ENCODE results near the gene USP32. TPM values are rescaled to one million over a fixed set of nuclear protein-coding genes. Genes with fewer than 3 reads are reported as not detected.

The USP32 gene
- total RNA-seq, 2 donors from 2014 or later, result 54.1 to 74.3 TPM

DNA sequence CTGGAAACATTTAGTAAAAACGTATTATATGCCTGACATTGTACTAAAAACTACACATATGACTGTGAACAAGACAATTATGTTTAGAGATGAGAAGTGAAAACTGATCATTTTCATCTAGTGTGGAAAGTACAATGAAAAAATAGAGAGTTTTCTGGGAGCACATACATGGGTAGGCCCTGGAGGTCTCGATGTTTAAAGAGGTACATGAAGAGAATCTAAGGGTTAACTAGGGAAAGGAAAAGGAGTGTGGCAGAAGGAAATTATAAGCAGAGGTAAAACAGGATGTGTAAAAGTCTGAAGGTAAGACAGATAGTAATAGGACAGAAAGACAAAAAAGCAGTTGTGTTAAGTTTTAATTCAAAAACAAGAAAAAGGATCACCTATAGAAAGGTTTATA, 113.7 kb downstream of the USP32 start:
- no peaks in the 10 kb centered on the region for H3K27me3 ChIP-seq (ENCODE audit: control insufficient read depth, insufficient read depth, low read length, poor library complexity, severe bottlenecking)
- Mint-ChIP-seq H3K9me3 (no peaks in the 10 kb centered on the region), H3K27me3 (ENCODE audit: insufficient read depth) (no peaks in the 10 kb centered on the region), H3K4me3 (no peak overlapping the region), H3K27ac (no peak overlapping the region), H3K36me3 (ENCODE audit: low read depth) (peaks cover 6% of the 10 kb centered on the region), H3K4me1 (peaks cover 13% of the 10 kb centered on the region)
- no peak overlapping the region for H3K4me3 ChIP-seq (ENCODE audit: low read length)
- H3K4me1 ChIP-seq (ENCODE audit: control insufficient read depth, insufficient read depth, low read length), result no peaks in the 10 kb centered on the region
- H3K27ac ChIP-seq (ENCODE audit: low read depth, low read length), result no peak overlapping the region
- no peaks in the 10 kb centered on the region for H3K36me3 ChIP-seq (ENCODE audit: control insufficient read depth, insufficient read depth, low read length)
- TF ChIP-seq, protein P1, sequence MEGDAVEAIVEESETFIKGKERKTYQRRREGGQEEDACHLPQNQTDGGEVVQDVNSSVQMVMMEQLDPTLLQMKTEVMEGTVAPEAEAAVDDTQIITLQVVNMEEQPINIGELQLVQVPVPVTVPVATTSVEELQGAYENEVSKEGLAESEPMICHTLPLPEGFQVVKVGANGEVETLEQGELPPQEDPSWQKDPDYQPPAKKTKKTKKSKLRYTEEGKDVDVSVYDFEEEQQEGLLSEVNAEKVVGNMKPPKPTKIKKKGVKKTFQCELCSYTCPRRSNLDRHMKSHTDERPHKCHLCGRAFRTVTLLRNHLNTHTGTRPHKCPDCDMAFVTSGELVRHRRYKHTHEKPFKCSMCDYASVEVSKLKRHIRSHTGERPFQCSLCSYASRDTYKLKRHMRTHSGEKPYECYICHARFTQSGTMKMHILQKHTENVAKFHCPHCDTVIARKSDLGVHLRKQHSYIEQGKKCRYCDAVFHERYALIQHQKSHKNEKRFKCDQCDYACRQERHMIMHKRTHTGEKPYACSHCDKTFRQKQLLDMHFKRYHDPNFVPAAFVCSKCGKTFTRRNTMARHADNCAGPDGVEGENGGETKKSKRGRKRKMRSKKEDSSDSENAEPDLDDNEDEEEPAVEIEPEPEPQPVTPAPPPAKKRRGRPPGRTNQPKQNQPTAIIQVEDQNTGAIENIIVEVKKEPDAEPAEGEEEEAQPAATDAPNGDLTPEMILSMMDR (conservative IDR thresholded peaks at IDR 0.05), result no peak
- no peak overlapping the region for H3K9ac ChIP-seq (ENCODE audit: extremely low read depth, low read length, poor library complexity, severe bottlenecking)
- DNase-seq, result no peak
- no peaks in the 10 kb centered on the region for H3K9me3 ChIP-seq (ENCODE audit: control insufficient read depth, low read length)
- WGBS, 2 experiments (ENCODE audit: insufficient coverage in 1 of 2, insufficient read length in 1 of 2), result 98 to 100% methylated on average over 1 to 2 of the region's 2 CpGs

- no peak overlapping the region for H3K4me3 ChIP-seq (ENCODE audit: low read length)
- H3K27ac ChIP-seq (ENCODE audit: low read depth, low read length), result no peak overlapping the region
- Mint-ChIP-seq H3K27me3 (ENCODE audit: insufficient read depth) (no peaks in the 10 kb centered on the region), H3K27ac (no peak overlapping the region), H3K9me3 (no peaks in the 10 kb centered on the region), H3K4me3 (no peak overlapping the region), H3K36me3 (ENCODE audit: low read depth) (peaks cover 7% of the 10 kb centered on the region), H3K4me1 (peaks cover 13% of the 10 kb centered on the region)
- TF ChIP-seq, protein P1 (conservative IDR thresholded peaks at IDR 0.05), result no peak
- H3K36me3 ChIP-seq (ENCODE audit: control insufficient read depth, insufficient read depth, low read length), result peaks cover under 1% of the 10 kb centered on the region
- no peak for DNase-seq
- H3K4me1 ChIP-seq (ENCODE audit: control insufficient read depth, insufficient read depth, low read length), result no peaks in the 10 kb centered on the region
- no peak overlapping the region for H3K9ac ChIP-seq (ENCODE audit: extremely low read depth, low read length, poor library complexity, severe bottlenecking)
- WGBS, 2 experiments (ENCODE audit: insufficient coverage in 1 of 2, insufficient read length in 1 of 2), result 100% methylated on average over 1 of the region's 1 CpG; no CpG with 5 or more reads in 1 of the 2 experiments
- H3K27me3 ChIP-seq (ENCODE audit: control insufficient read depth, insufficient read depth, low read length, poor library complexity, severe bottlenecking), result no peaks in the 10 kb centered on the region
- H3K9me3 ChIP-seq (ENCODE audit: control insufficient read depth, low read length), result no peaks in the 10 kb centered on the region
Measured at GRCh38 chr17:60277258-60277657, 114.7 kb downstream of the USP32 start.

- Mint-ChIP-seq H3K9me3 (no peaks in the 10 kb centered on the region), H3K4me3 (no peak overlapping the region), H3K27ac (no peak overlapping the region), H3K27me3 (ENCODE audit: insufficient read depth) (no peaks in the 10 kb centered on the region), H3K36me3 (ENCODE audit: low read depth) (peaks cover 39% of the 10 kb centered on the region), H3K4me1 (peaks cover 5% of the 10 kb centered on the region)
- H3K9ac ChIP-seq (ENCODE audit: extremely low read depth, low read length, poor library complexity, severe bottlenecking), result no peak overlapping the region
- peaks cover 33% of the 10 kb centered on the region for H3K36me3 ChIP-seq (ENCODE audit: control insufficient read depth, insufficient read depth, low read length)
- WGBS, 2 experiments (ENCODE audit: insufficient coverage in 1 of 2, insufficient read length in 1 of 2), result 93 to 100% methylated on average over 1 of the region's 1 CpG
- H3K4me1 ChIP-seq (ENCODE audit: control insufficient read depth, insufficient read depth, low read length), result no peaks in the 10 kb centered on the region
- no peaks in the 10 kb centered on the region for H3K9me3 ChIP-seq (ENCODE audit: control insufficient read depth, low read length)
- no peak overlapping the region for H3K27ac ChIP-seq (ENCODE audit: low read depth, low read length)
- DNase-seq, result no peak
- H3K27me3 ChIP-seq (ENCODE audit: control insufficient read depth, insufficient read depth, low read length, poor library complexity, severe bottlenecking), result no peaks in the 10 kb centered on the region
- no peak overlapping the region for H3K4me3 ChIP-seq (ENCODE audit: low read length)
- TF ChIP-seq, protein P1 (conservative IDR thresholded peaks at IDR 0.05), result no peak
Measured at GRCh38 chr17:60269417-60269816, 122.5 kb downstream of the USP32 start.

Measured in endodermal cell (in vitro differentiated cells).